Measurements from ENCODE around the gene ITGA2B.

Gene ITGA2B

DNA sequence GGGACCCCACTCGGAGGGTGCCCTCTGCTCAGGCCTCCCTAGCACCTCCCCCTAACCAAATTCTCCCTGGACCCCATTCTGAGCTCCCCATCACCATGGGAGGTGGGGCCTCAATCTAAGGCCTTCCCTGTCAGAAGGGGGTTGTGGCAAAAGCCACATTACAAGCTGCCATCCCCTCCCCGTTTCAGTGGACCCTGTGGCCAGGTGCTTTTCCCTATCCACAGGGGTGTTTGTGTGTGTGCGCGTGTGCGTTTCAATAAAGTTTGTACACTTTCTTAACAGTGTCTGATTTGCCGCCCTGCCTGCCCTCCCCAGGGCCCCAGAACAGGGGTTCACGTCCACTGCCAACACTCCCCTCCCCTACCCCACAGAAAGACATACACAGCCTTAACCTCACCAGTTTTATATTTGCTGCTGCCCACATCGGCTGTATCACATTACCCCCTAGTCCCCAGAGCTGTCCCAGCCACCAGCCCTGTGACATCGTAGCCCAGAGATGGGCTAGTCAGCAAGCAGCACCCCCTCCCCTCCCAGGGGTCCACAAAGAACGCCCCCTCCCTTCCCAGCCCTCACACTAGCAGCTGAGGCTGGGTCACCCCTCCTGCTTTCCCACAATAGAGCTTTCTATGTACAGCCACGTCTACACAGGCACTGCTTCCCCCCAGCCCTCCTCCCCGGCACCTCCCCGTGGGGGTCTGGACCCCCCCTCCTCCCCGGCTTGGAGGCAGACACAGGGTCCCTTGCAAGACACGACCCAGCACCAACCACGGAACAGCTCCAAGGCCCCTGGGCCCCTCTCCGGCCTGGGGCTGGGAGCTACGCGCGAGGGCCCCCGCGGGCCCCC, 36.4 kb downstream of the ITGA2B start:
- no peak overlapping the region for H3K27ac ChIP-seq (ENCODE audit: low read length)
- TF ChIP-seq EZH2phosphoT487 (IDR thresholded peaks at IDR 0.05; ENCODE audit: low read depth), result no peak
- TF ChIP-seq, protein P1, sequence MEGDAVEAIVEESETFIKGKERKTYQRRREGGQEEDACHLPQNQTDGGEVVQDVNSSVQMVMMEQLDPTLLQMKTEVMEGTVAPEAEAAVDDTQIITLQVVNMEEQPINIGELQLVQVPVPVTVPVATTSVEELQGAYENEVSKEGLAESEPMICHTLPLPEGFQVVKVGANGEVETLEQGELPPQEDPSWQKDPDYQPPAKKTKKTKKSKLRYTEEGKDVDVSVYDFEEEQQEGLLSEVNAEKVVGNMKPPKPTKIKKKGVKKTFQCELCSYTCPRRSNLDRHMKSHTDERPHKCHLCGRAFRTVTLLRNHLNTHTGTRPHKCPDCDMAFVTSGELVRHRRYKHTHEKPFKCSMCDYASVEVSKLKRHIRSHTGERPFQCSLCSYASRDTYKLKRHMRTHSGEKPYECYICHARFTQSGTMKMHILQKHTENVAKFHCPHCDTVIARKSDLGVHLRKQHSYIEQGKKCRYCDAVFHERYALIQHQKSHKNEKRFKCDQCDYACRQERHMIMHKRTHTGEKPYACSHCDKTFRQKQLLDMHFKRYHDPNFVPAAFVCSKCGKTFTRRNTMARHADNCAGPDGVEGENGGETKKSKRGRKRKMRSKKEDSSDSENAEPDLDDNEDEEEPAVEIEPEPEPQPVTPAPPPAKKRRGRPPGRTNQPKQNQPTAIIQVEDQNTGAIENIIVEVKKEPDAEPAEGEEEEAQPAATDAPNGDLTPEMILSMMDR (IDR thresholded peaks at IDR 0.05; ENCODE audit: low read depth, low read length), result no peak
- H3K4me3 ChIP-seq (ENCODE audit: low read length), result peak overlapping the region; percentile 82
- H3K27me3 ChIP-seq (ENCODE audit: low read depth, low read length), result no peaks in the 10 kb centered on the region
- H4K20me1 ChIP-seq (ENCODE audit: insufficient read depth, low read length), result peaks cover 8% of the 10 kb centered on the region; the same call in 1 of the 2 replicates
- H2AFZ ChIP-seq (ENCODE audit: low read depth, low read length), result no peak overlapping the region
- peaks cover 30% of the 10 kb centered on the region for H3K4me1 ChIP-seq (ENCODE audit: low read length)
- peaks cover 41% of the 10 kb centered on the region for H3K36me3 ChIP-seq (replicated peaks; ENCODE audit: low read depth, low read length)
- peaks cover 14% of the 10 kb centered on the region for H3K79me2 ChIP-seq (ENCODE audit: low read length)
- peak overlapping the region; percentile 62 for H3K9ac ChIP-seq (ENCODE audit: low read length)
- H3K9me3 ChIP-seq (ENCODE audit: insufficient read depth, low read length), result no peaks in the 10 kb centered on the region
- peak overlapping the region; percentile 88 for H3K4me2 ChIP-seq (ENCODE audit: low read length)

GRCh38 chr17:44351961-44352827, 37.3 kb downstream of the ITGA2B start:
- H3K9me3 ChIP-seq (ENCODE audit: insufficient read depth, low read length), result no peaks in the 10 kb centered on the region
- peaks cover 14% of the 10 kb centered on the region for H3K79me2 ChIP-seq (ENCODE audit: low read length)
- no peak overlapping the region for H3K9ac ChIP-seq (ENCODE audit: low read length)
- H2AFZ ChIP-seq (ENCODE audit: low read depth, low read length), result no peak overlapping the region
- no peaks in the 10 kb centered on the region for H3K27me3 ChIP-seq (ENCODE audit: low read depth, low read length)
- H3K27ac ChIP-seq (ENCODE audit: low read length), result no peak overlapping the region
- TF ChIP-seq, protein P1 (IDR thresholded peaks at IDR 0.05; ENCODE audit: low read depth, low read length), result no peak
- no peak for TF ChIP-seq EZH2phosphoT487 (IDR thresholded peaks at IDR 0.05; ENCODE audit: low read depth)
- no peak overlapping the region for H3K4me3 ChIP-seq (ENCODE audit: low read length)
- H3K4me1 ChIP-seq (ENCODE audit: low read length), result peaks cover 38% of the 10 kb centered on the region
- H3K4me2 ChIP-seq (ENCODE audit: low read length), result no peak overlapping the region; the same call in 1 of the 2 replicates
- peaks cover 41% of the 10 kb centered on the region for H3K36me3 ChIP-seq (replicated peaks; ENCODE audit: low read depth, low read length)
- peaks cover 8% of the 10 kb centered on the region; the same call in 1 of the 2 replicates for H4K20me1 ChIP-seq (ENCODE audit: insufficient read depth, low read length)

GRCh38 chr17:44351464-44351863, 38.0 kb downstream of the ITGA2B start:
- Histone ChIP-seq H3K4me1 (ENCODE audit: low read length) (peaks cover 45% of the 10 kb centered on the region), H3K27me3 (ENCODE audit: low read depth, low read length) (no peaks in the 10 kb centered on the region), H3K4me3 (ENCODE audit: low read length) (no peak overlapping the region), H3K4me2 (ENCODE audit: low read length) (no peak overlapping the region), H3K36me3 (replicated peaks; ENCODE audit: low read depth, low read length) (peaks cover 43% of the 10 kb centered on the region), H2AFZ (ENCODE audit: low read depth, low read length) (no peak overlapping the region), H3K27ac (ENCODE audit: low read length) (no peak overlapping the region), H3K79me2 (ENCODE audit: low read length) (peaks cover 17% of the 10 kb centered on the region), H3K9ac (ENCODE audit: low read length) (no peak overlapping the region), H4K20me1 (ENCODE audit: insufficient read depth, low read length) (peaks cover 8% of the 10 kb centered on the region; the same call in 1 of the 2 replicates), H3K9me3 (ENCODE audit: insufficient read depth, low read length) (no peaks in the 10 kb centered on the region)
- TF ChIP-seq, protein P1 (IDR thresholded peaks at IDR 0.05; ENCODE audit: low read depth, low read length), result no peak
- TF ChIP-seq EZH2phosphoT487 (IDR thresholded peaks at IDR 0.05; ENCODE audit: low read depth), result no peak

All from OCI-LY3 (cell line).